Frontal cortex (tissue), 4 donors: ENCODE results near the gene MMP21. TPM values are rescaled to one million over a fixed set of nuclear protein-coding genes. Genes with fewer than 3 reads are reported as not detected.
A peak's percentile ranks its signal among the peaks of the same experiment; 100 is the strongest.

Experiments used
- DNase-seq, 2 donors: peaks; one replicate each; pipeline ENCODE4 v3.0.0; 2012; ENCODE audit warnings: low spot score in 2 of 2
- FAIRE-seq: peaks from 2 replicates; lab custom pipeline; 2012; peaks lifted over from hg19 to GRCh38; lab: Jason Lieb, UNC
- total RNA-seq: library from RNA; depleted of rRNA; stranded (reverse); fragments of >200 nt; gene quantifications from one replicate; pipeline ENCODE4 v1.2.3, GENCODE V29; 2014
- donor health status: control.
- donor health status: control.
- donor health status: control.

Gene MMP21
- total RNA-seq: 0.41 TPM

GRCh38 chr10:125775491-125776106 lies at the start of gene MMP21:
TSS of gene MMP21 (minus strand) at chr10:125775821. CDS start at chr10:125775821, 0 bp downstream.
- FAIRE-seq (no peak), DNase-seq (no peak)

GRCh38 chr10:125824736-125825135 lies 49.1 kb upstream of the MMP21 start:
- DNase-seq (no peak), FAIRE-seq (no peak)

GRCh38 chr10:125823663-125824251 lies 48.1 kb upstream of the MMP21 start:
- FAIRE-seq (no peak), DNase-seq (no peak)

GRCh38 chr10:125822878-125823662 lies 47.4 kb upstream of the MMP21 start, which contains the start of the genes BCCIP and UROS:
TSS of gene BCCIP (plus strand) at chr10:125823546. CDS start at chr10:125823558, 12 bp downstream.
TSS of gene UROS (minus strand) at chr10:125823258. CDS start at chr10:125816499, 6,759 bp downstream.
- FAIRE-seq: no peak
- peak; percentile 89 to 93 for DNase-seq

GRCh38 chr10:125820701-125821100 lies 45.1 kb upstream of the MMP21 start:
- DNase-seq: no peak
- no peak for FAIRE-seq

GRCh38 chr10:125817337-125817946 lies 41.8 kb upstream of the MMP21 start:
- no peak for FAIRE-seq

GRCh38 chr10:125816548-125816947 lies 40.9 kb upstream of the MMP21 start:
- no peak for FAIRE-seq
- DNase-seq: no peak

More at GRCh38 chr10:125817337-125817946, 41.8 kb upstream of the MMP21 start:
- DNase-seq: no peak

GRCh38 chr10:125815764-125816163 lies 40.1 kb upstream of the MMP21 start:
- DNase-seq: no peak
- FAIRE-seq: no peak

- DNase-seq (no peak), FAIRE-seq (no peak)
Measured at GRCh38 chr10:125812128-125812750, 36.6 kb upstream of the MMP21 start.

- no peak for DNase-seq
- FAIRE-seq: no peak
Measured at GRCh38 chr10:125811251-125811650, 35.6 kb upstream of the MMP21 start.

GRCh38 chr10:125808047-125808446 lies 32.4 kb upstream of the MMP21 start:
- FAIRE-seq: no peak
- no peak for DNase-seq

GRCh38 chr10:125802739-125803138 lies 27.1 kb upstream of the MMP21 start:
- DNase-seq: no peak
- FAIRE-seq: no peak

- no peak for FAIRE-seq
Measured at GRCh38 chr10:125802131-125802530, 26.5 kb upstream of the MMP21 start.

GRCh38 chr10:125801574-125801973 lies 26.0 kb upstream of the MMP21 start:
- no peak for FAIRE-seq
- DNase-seq: no peak

More at GRCh38 chr10:125802131-125802530, 26.5 kb upstream of the MMP21 start:
- no peak for DNase-seq

- no peak for DNase-seq
- FAIRE-seq: no peak
Measured at GRCh38 chr10:125799451-125800182, 24.0 kb upstream of the MMP21 start.

GRCh38 chr10:125797994-125798662 lies 22.5 kb upstream of the MMP21 start:
- DNase-seq (no peak), FAIRE-seq (no peak)

- no peak for DNase-seq
- FAIRE-seq: no peak
Measured at GRCh38 chr10:125797424-125797823, 21.8 kb upstream of the MMP21 start.

GRCh38 chr10:125795637-125796190 lies 20.1 kb upstream of the MMP21 start:
- FAIRE-seq (no peak), DNase-seq (no peak)
